HL-60/S4 treated with phorbol 12-myristate 13-acetate at 8.2 ng/mL for 4 days and 3 days (cell line): ENCODE data around the gene IPCEF1.

ENCODE experiments used
- in situ Hi-C: fragments of 300-500 bp; cut with MboI; formaldehyde crosslinking; loops from 2 replicates; pipeline ENCODE4 v1.15.0; 2022; ENCODE audit warnings: low sequenced_read_pairs

Gene IPCEF1

DNA sequence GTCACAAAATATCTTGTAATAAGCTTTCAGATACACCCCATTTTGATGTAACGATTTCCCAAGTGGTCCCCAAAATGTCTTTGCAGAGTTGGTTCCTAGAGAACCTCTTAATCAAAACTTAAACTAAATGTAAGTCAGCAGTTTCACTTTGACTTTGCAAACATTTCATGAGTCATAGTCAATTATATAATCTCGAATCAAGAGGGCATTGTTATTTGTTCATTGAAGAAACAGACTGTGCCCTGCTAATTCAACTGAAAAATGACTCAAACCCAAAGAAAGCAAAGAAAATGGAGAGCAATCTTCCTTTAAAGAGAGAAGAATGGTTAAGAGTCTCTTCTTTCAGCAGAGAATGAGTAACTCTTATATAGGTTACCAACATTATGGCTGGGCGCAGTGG is 58.3 kb downstream of the IPCEF1 start:
- in situ Hi-C loops, result no loop called here

DNA sequence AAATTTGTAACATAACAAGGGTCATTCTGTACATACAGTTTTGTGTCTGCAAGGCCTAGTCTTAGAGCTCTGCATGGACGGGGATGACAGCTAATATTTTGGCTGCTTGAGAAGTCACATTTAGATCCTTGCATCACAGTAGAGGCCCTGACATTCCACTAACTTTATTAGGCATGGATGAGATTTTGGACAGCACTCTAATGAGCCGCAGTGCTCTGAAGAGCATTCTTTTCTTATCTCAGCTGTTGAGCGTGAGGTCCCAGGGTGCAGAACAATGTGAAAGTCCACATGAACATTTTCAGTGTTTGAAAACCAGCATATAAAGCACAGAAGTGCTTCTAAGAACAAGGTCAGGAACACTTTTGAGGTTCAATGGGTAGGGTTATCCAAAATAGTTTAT is 58.9 kb downstream of the IPCEF1 start:
- in situ Hi-C loops, result no loop called here

DNA sequence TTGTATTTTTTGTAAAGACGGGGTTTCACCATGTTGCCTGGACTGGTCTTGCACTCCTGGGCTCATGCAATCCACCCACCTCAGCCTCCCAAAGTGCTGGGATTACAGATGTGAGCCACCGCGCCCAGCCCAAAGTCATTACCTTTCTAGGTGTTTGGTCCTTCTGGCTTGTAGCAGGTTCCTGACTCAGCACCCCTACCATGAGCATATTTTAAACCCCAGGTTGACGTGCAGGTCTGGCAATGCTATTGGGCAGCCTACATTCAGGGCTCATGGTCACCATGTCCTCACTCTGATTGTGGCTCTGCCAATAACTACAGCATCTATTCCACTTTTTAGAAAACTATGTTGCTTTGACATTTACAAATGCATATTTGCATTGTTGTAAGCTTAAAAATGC is 59.4 kb downstream of the IPCEF1 start:
- in situ Hi-C loops, result no loop called here

DNA sequence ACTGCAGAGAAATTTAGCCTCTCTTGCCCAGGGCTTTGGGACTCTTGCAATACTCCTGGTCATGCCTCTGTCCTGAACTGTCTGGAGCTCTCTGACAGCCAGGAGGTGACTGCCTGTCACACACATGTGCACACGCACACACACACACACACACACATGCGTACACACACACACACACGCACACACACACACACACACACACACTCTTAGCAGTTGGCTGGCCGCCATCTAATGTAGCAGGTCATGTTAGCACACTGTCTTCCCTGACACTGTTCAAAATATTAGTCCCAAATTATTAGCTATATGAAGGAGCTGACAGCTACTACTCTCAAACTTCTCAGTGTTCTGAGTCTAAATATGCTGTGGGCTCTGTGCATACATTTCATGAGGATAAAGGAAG is 60.9 kb downstream of the IPCEF1 start:
- in situ Hi-C loops, result no loop called here

DNA sequence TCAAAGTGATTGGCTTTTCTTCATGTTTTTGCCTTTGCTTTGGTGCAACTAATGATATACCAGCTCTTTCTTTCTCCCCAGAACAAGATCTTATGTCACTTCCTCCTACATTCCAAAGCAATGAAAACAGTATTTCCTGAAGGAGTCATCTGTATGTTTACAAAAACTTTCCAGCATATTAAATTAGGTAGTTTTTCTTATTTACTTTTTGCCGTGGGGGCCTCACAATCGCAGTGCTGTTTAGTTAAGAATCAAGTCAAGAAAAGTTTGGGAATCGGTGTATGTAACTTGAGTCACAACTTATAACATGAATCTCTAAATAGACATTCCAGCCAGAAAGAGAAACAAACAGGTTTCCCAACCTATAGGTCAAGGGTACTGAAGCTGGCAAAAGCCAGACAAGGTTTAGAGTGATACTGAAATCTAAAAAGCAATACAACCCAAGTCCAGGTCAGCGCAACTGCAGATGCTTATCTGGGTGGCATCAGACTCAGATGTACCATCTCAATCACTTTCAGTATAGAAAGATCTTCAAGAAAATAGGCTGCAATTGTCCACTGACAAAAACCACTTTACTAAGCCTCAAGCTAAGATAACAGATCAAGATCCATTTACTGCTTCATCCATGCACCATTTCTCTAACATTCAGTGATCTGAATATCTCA is 63.6 kb downstream of the IPCEF1 start:
- in situ Hi-C loops, result no loop called here

- in situ Hi-C loops, result no loop called here
Observed at GRCh38 chr6:154292066-154292465, 64.5 kb downstream of the IPCEF1 start.

GRCh38 chr6:154289818-154290508 is 66.6 kb downstream of the IPCEF1 start:
- in situ Hi-C loops, result no loop called here

DNA sequence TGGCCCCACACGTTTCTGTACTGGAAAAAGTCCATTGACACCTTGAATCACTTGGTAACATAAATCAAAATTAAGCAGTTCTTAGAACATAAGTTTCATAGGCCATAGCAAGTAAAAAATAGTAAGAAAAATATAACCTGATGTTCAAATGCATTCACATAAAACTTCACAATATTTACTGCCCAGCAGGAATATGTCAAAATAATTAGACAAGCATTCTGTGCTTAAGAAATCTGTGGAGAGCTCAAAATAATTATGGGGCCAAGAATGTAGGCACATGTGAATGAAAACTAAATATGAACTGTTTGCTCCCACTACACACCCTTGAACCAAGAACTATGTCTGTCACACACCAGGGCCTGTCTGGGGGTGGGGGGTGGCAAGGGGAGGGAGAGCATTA is 70.8 kb downstream of the IPCEF1 start:
- in situ Hi-C loops, result no loop called here

GRCh38 chr6:154284313-154284853 is 72.2 kb downstream of the IPCEF1 start:
- in situ Hi-C loops, result no loop called here

DNA sequence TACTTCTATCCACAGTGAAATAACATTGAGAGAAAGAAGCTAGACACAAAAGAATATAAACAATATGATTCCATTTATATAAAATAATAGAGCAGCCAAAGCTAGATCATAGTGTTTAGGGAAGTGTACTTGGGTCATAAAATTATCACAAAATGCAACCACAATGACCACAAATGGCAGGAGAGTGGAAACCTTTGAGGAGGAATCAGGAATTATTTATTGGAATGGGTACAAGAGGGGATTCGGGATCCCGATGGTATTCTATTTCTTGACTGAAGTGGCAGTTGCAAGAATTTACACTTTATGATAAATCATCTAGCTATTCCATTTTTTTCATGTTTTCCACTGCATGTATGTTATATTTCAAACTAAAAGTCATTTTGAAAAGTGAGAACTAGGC is 76.1 kb downstream of the IPCEF1 start:
- in situ Hi-C loops, result no loop called here

- in situ Hi-C loops, result loop anchor here (10.0 kb wide), 1 partner anchor 123 kb away; no protein-coding TSS in a partner anchor
Observed at GRCh38 chr6:154277629-154278017, 79.0 kb downstream of the IPCEF1 start.

- in situ Hi-C loops, result loop anchor here (10.0 kb wide), 1 partner anchor 122 kb away; no protein-coding TSS in a partner anchor
Observed at GRCh38 chr6:154276810-154277628, 79.6 kb downstream of the IPCEF1 start.

DNA sequence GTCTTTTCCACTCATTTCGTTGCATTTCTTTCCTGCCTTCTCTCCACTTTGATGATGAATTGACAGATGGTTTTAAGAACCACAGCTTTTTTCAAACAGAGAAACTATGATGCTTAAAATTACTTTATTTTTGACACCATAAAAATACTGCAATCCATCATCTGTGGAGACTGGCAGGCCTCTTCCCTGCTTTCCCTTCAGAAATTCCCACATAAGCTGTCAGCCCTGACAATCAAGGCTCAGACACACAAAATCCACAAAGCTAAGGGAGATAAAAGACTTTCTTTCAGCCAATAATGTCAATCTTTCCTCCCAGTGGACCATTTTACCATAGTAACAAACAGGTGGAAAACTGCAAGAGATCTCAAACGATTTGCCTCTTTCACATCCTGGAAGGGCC is 82.4 kb downstream of the IPCEF1 start:
- in situ Hi-C loops, result loop anchor here (10.0 kb wide), 1 partner anchor 119 kb away; no protein-coding TSS in a partner anchor

- in situ Hi-C loops, result no loop called here
Observed at GRCh38 chr6:154268486-154268885, 88.1 kb downstream of the IPCEF1 start.

- in situ Hi-C loops, result no loop called here
Observed at GRCh38 chr6:154267508-154268106, 89.0 kb downstream of the IPCEF1 start.

DNA sequence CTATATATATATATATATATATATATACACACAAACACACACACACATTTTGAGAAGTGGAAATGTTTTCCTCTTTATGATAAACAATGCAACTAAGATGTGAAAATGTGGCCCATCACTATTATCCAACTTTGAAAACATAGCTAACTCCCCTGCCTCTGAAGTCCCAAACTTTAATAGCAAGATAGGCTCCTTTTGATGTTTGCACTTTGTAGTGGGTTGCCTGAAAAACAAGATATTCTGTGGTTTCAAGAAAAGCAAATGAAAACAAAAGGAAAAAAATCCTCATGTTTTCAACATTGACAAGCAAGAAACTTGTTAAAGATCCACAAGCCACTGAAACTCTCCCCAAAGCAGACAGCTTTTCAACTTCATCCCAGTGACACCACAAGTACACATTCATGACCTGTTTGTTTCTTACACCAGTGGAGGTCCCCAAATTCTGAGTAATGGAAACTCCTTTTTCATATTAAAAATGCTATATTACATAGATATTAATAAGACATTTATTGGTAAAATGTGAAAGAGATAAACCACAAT is 90.0 kb downstream of the IPCEF1 start:
- in situ Hi-C loops, result no loop called here

DNA sequence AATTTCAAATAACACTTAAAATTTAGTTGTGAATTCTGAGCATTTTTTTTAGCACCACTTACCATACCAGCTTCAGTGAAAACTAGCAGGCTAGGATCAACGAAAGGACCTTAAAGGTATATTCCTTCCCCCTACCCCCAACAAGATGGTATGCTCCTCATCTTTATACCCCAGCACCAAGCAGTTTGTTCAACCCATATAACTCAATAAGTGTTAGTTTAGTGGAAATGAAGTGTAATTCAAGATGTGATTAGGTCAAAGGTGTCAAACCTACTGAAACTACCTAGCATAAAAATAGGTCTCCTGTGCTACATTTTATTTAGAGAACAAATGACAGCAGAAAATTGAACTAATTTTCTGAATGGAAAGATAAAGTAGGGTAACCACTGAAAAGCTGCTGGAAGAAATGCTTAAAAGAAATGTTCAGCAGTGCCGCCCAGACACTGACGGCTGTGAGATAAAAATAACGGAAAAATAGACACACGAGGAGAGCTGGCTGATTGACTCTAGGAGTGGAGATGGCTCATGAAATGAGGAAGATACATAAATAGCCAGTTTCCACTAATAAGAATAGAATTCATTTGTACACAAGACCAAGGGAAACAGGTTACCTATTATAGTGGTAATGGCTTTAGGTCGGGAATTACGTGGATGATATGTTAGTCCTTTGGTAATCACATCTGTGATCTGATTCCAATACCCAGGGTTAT is 94.8 kb downstream of the IPCEF1 start:
- in situ Hi-C loops, result no loop called here

GRCh38 chr6:154258064-154258757 is 98.4 kb downstream of the IPCEF1 start:
- in situ Hi-C loops, result no loop called here

GRCh38 chr6:154257067-154257466 is 99.5 kb downstream of the IPCEF1 start:
- in situ Hi-C loops, result no loop called here
